Liver (tissue), 9 donors: ENCODE data around the gene LIX1L. TPM values are rescaled to one million over a fixed set of nuclear protein-coding genes. Genes with fewer than 3 reads are reported as not detected.

Experiments used
- DNase-seq: peaks from one replicate; pipeline ENCODE4 v3.0.0-alpha.2; 2017; ENCODE audit warnings: low spot score
- H3K27ac ChIP-seq, 2 donors: one replicate each; pipeline ENCODE4 v1.7.0; 2013; ENCODE audit warnings: inconsistent platforms in 2 of 2, low read length in 2 of 2, control low read depth in 1 of 2, low read depth in 1 of 2, mild to moderate bottlenecking in 1 of 2
- H3K27me3 ChIP-seq, 4 donors: one replicate each; pipeline versions ENCODE4 v1.6.1 to v1.7.0; 2013; ENCODE audit warnings: low read length in 3 of 4, inconsistent platforms in 1 of 4, mild to moderate bottlenecking in 1 of 4, moderate library complexity in 1 of 4; ENCODE audit not compliant: control insufficient read depth in 4 of 4, insufficient read depth in 4 of 4
- H3K36me3 ChIP-seq, 4 donors: one replicate each; pipeline versions ENCODE4 v1.6.1 to v1.7.0; 2013; ENCODE audit warnings: low read length in 3 of 4, mild to moderate bottlenecking in 3 of 4, low read depth in 1 of 4, moderate library complexity in 1 of 4; ENCODE audit not compliant: control insufficient read depth in 4 of 4, insufficient read depth in 3 of 4
- H3K4me1 ChIP-seq, 4 donors: one replicate each; pipeline versions ENCODE4 v1.6.1 to v1.7.0; 2013; ENCODE audit warnings: low read length in 3 of 4, mild to moderate bottlenecking in 3 of 4, moderate library complexity in 1 of 4; ENCODE audit not compliant: control insufficient read depth in 4 of 4, insufficient read depth in 4 of 4
- H3K4me3 ChIP-seq, 3 donors: one replicate each; pipeline versions ENCODE4 v1.6.1 to v1.7.0; 2013; ENCODE audit warnings: low read length in 3 of 3, control low read depth in 1 of 3, low read depth in 1 of 3, mild to moderate bottlenecking in 1 of 3
- H3K9ac ChIP-seq, 2 donors: one replicate each; pipeline ENCODE4 v1.7.0; 2013; ENCODE audit warnings: low read length in 2 of 2, mild to moderate bottlenecking in 2 of 2, moderate library complexity in 2 of 2, control low read depth in 1 of 2, low read depth in 1 of 2
- H3K9me3 ChIP-seq, 4 donors: one replicate each; pipeline versions ENCODE4 v1.6.1 to v1.7.0; 2013; ENCODE audit warnings: low read length in 3 of 4; ENCODE audit not compliant: control insufficient read depth in 4 of 4
- ATF3 ChIP-seq: IDR thresholded peaks from 2 replicates; pipeline ENCODE4 v1.6.1; 2016; ENCODE audit warnings: antibody characterized with exemption
- CTCF ChIP-seq: fragments of 150-350 bp; IDR thresholded peaks from 2 replicates; pipeline ENCODE4 v1.5.1; 2017; ENCODE audit warnings: improper control_type of control experiment, low read depth, low read length; ENCODE audit not compliant: missing input control
- EGR1 ChIP-seq, 2 donors: IDR thresholded peaks; 2 replicates each; pipeline ENCODE4 v1.6.1; 2016 to 2018; ENCODE audit warnings: antibody characterized with exemption in 2 of 2, low read depth in 2 of 2
- FOXA1 ChIP-seq: IDR thresholded peaks from 2 replicates; pipeline ENCODE4 v1.6.1; 2016; ENCODE audit warnings: antibody characterized with exemption
- FOXA2 ChIP-seq: IDR thresholded peaks from 2 replicates; pipeline ENCODE4 v1.6.1; 2016; ENCODE audit warnings: antibody characterized with exemption
- HNF4A ChIP-seq, 2 donors: conservative IDR thresholded peaks; 2 replicates each; pipeline ENCODE4 v1.6.1; 2016; ENCODE audit warnings: antibody characterized with exemption in 2 of 2, mild to moderate bottlenecking in 2 of 2
- HNF4G ChIP-seq: IDR thresholded peaks from 2 replicates; pipeline ENCODE4 v1.6.1; 2016; ENCODE audit warnings: antibody characterized with exemption
- JUND ChIP-seq, 2 donors: IDR thresholded peaks; 2 replicates each; pipeline ENCODE4 v1.6.1; 2016; ENCODE audit warnings: antibody characterized with exemption in 2 of 2
- MAX ChIP-seq: IDR thresholded peaks from 2 replicates; pipeline ENCODE4 v1.6.1; 2016; ENCODE audit warnings: antibody characterized with exemption
- NR2F2 ChIP-seq: IDR thresholded peaks from 2 replicates; pipeline ENCODE4 v1.6.1; 2016; ENCODE audit warnings: antibody characterized with exemption
- RAD21 ChIP-seq, 2 donors: IDR thresholded peaks; 2 replicates each; pipeline ENCODE4 v1.6.1; 2016; ENCODE audit warnings: antibody characterized with exemption in 2 of 2, mild to moderate bottlenecking in 2 of 2
- RXRA ChIP-seq, 2 donors: IDR thresholded peaks; 2 replicates each; pipeline ENCODE4 v1.6.1; 2017 to 2018; ENCODE audit warnings: antibody characterized with exemption in 2 of 2, mild to moderate bottlenecking in 1 of 2
- SP1 ChIP-seq: IDR thresholded peaks from 2 replicates; pipeline ENCODE4 v1.6.1; 2018; ENCODE audit warnings: antibody characterized with exemption, mild to moderate bottlenecking
- TAF1 ChIP-seq: conservative IDR thresholded peaks from 2 replicates; pipeline ENCODE4 v1.6.1; 2016; ENCODE audit warnings: antibody characterized with exemption, mild to moderate bottlenecking
- ZBTB33 ChIP-seq: IDR thresholded peaks from 2 replicates; pipeline ENCODE4 v1.6.1; 2016; ENCODE audit warnings: antibody characterized with exemption
- WGBS: extraction: QIAGEN DNeasy Blood & Tissue Kit; methylation state at CpG from one replicate; pipeline ENCODE4 v1.1.7; 2013; 5-methylcytosine and 5-hydroxymethylcytosine counted together
- polyA plus RNA-seq, 2 donors: library from polyadenylated mRNA; stranded (reverse) in 1 of 2; unstranded in 1 of 2; fragments of 200-250 nt in 1 of 2; fragments of >200 nt in 1 of 2; fragmentation: Nextera tagmentation in 1 of 2; extraction: Ambion mirVana in 1 of 2; gene quantifications; one replicate each; pipeline versions ENCODE4 v1.2.1 to v1.2.3, GENCODE V29; 2013 to 2015
- total RNA-seq, 2 donors: library from RNA; depleted of rRNA; stranded (reverse); fragments of >200 nt; gene quantifications; one replicate each; pipeline ENCODE4 v1.2.3, GENCODE V29; 2014
- donor health status: healthy.
- donor health status: healthy.
- donor health status: healthy.
- donor health status: healthy.
- donor health status: healthy.

The LIX1L gene
- total and polyA plus RNA-seq, 4 donors = 4.6 to 8.6 (median 6.3) TPM

- no peak for TF ChIP-seq NR2F2
- TF ChIP-seq ATF3 = no peak
- no peak for TF ChIP-seq SP1
- TF ChIP-seq JUND (IDR thresholded peaks at IDR 0.05) = no peak
Measured at GRCh38 chr1:145916745-145917144, 41.1 kb downstream of the LIX1L start (continued).

GRCh38 chr1:145912128-145912641, 45.6 kb downstream of the LIX1L start:
- Histone ChIP-seq H3K9me3 (no peaks in the 10 kb centered on the region), H3K27me3 (no peaks in the 10 kb centered on the region), H3K27ac (no peak overlapping the region), H3K36me3 (peaks cover 7 to 20% (median 14%) of the 10 kb centered on the region in 4 donors), H3K9ac (no peak overlapping the region), H3K4me1 (peaks cover 0 to 3% (median 0%) of the 10 kb centered on the region in 4 donors), H3K4me3 (no peak overlapping the region)
- WGBS = 83% methylated on average over 11 of the region's 11 CpGs
- TF ChIP-seq FOXA2 (no peak), JUND (IDR thresholded peaks at IDR 0.05) (no peak), RXRA (IDR thresholded peaks at IDR 0.05) (no peak), FOXA1 (no peak), SP1 (no peak), NR2F2 (no peak), TAF1 (no peak), RAD21 (IDR thresholded peaks at IDR 0.05) (no peak), EGR1 (IDR thresholded peaks at IDR 0.05; ENCODE audit: low read depth in 2 of 2) (no peak), HNF4G (no peak)
- DNase-seq = no peak

- Histone ChIP-seq H3K9ac (no peak overlapping the region), H3K27ac (no peak overlapping the region), H3K4me1 (no peaks in the 10 kb centered on the region), H3K4me3 (no peak overlapping the region), H3K27me3 (no peaks in the 10 kb centered on the region), H3K36me3 (peaks cover 4 to 13% (median 10%) of the 10 kb centered on the region in 4 donors), H3K9me3 (no peaks in the 10 kb centered on the region)
- DNase-seq = no peak
- WGBS = 81% methylated on average over 1 of the region's 1 CpG
- no peak for TF ChIP-seq RXRA (IDR thresholded peaks at IDR 0.05)
- TF ChIP-seq EGR1 (IDR thresholded peaks at IDR 0.05; ENCODE audit: low read depth in 2 of 2) = no peak
- no peak for TF ChIP-seq RAD21 (IDR thresholded peaks at IDR 0.05)
- no peak for TF ChIP-seq SP1
- no peak for TF ChIP-seq FOXA2
- no peak for TF ChIP-seq NR2F2
- no peak for TF ChIP-seq FOXA1
- no peak for TF ChIP-seq HNF4A (conservative IDR thresholded peaks at IDR 0.05)
- no peak for TF ChIP-seq MAX
- no peak for TF ChIP-seq CTCF
- TF ChIP-seq ZBTB33 = no peak
Measured at GRCh38 chr1:145908653-145909052, 49.2 kb downstream of the LIX1L start.
